ENCODE measurements around the gene ZNF511.

The ZNF511 gene

GRCh38 chr10:133313192-133313591 is 4.5 kb downstream of the ZNF511 start:
- DNase-seq: no peak
- H4K12ac ChIP-seq (ENCODE audit: low read depth, low read length): no peak overlapping the region
- H3K4ac ChIP-seq (ENCODE audit: low read depth, low read length): no peak overlapping the region
- peaks cover 7% of the 10 kb centered on the region for H3K79me1 ChIP-seq (ENCODE audit: low read length)
- H3K9ac ChIP-seq (ENCODE audit: low read length): no peak overlapping the region
- no peak overlapping the region for H2AK5ac ChIP-seq (ENCODE audit: low read length)
- H3K4me2 ChIP-seq (ENCODE audit: low read length): no peak overlapping the region
- peaks cover 16 to 19% of the 10 kb centered on the region in 2 experiments for H3K36me3 ChIP-seq (ENCODE audit: control insufficient read depth in 1 of 2, insufficient read depth in 2 of 2, low read length in 2 of 2)
- H3K9me3 ChIP-seq (ENCODE audit: insufficient read depth, low read depth, low read length): peaks cover 5% of the 10 kb centered on the region
- peaks cover 2 to 3% of the 10 kb centered on the region in 2 experiments for H3K4me1 ChIP-seq (ENCODE audit: control insufficient read depth in 1 of 2, insufficient read depth in 2 of 2, low read length in 2 of 2)
- no peak overlapping the region for H4K8ac ChIP-seq (ENCODE audit: low read depth, low read length)
- peaks cover 5% of the 10 kb centered on the region for H3K79me2 ChIP-seq (ENCODE audit: control insufficient read depth, insufficient read depth, low read length, poor library complexity)
- H2AFZ ChIP-seq (ENCODE audit: insufficient read depth, low read length, poor library complexity): no peak overlapping the region
- no peak overlapping the region for H2BK120ac ChIP-seq (ENCODE audit: insufficient read depth, low read length, poor library complexity)
- no peak overlapping the region for H2BK5ac ChIP-seq (ENCODE audit: low read depth, low read length, poor library complexity)
- no CpG with 5 or more reads among the region's 4 CpGs for WGBS (ENCODE audit: extremely low coverage, insufficient coverage, insufficient read length)
- no peak overlapping the region for H3K18ac ChIP-seq (ENCODE audit: low read length)
- no peak overlapping the region for H4K91ac ChIP-seq (ENCODE audit: low read depth, low read length)
- no peak overlapping the region for H2BK12ac ChIP-seq (ENCODE audit: low read length)
- H3K4me3 ChIP-seq (ENCODE audit: low read depth, low read length): no peak overlapping the region
- no peak overlapping the region for H3K23ac ChIP-seq (ENCODE audit: low read length)
- H3K27me3 ChIP-seq (ENCODE audit: insufficient read depth, low read length): no peaks in the 10 kb centered on the region
- no peak overlapping the region for H3K27ac ChIP-seq (ENCODE audit: low read depth, low read length)
- H3K14ac ChIP-seq (ENCODE audit: low read length): no peak overlapping the region

GRCh38 chr10:133314911-133315310 is 6.2 kb downstream of the ZNF511 start:
- Histone ChIP-seq H2AFZ (ENCODE audit: insufficient read depth, low read length, poor library complexity) (no peak overlapping the region), H3K9me3 (ENCODE audit: insufficient read depth, low read depth, low read length) (peaks cover 8% of the 10 kb centered on the region), H3K9ac (ENCODE audit: low read length) (no peak overlapping the region), H3K4me3 (ENCODE audit: low read depth, low read length) (no peak overlapping the region), H3K27me3 (ENCODE audit: insufficient read depth, low read length) (no peaks in the 10 kb centered on the region), H2AK5ac (ENCODE audit: low read length) (no peak overlapping the region), H2BK12ac (ENCODE audit: low read length) (no peak overlapping the region), H3K4me1 (ENCODE audit: control insufficient read depth in 1 of 2, insufficient read depth in 2 of 2, low read length in 2 of 2) (peaks cover 2 to 4% of the 10 kb centered on the region in 2 experiments), H4K8ac (ENCODE audit: low read depth, low read length) (no peak overlapping the region), H3K79me2 (ENCODE audit: control insufficient read depth, insufficient read depth, low read length, poor library complexity) (no peaks in the 10 kb centered on the region), H3K79me1 (ENCODE audit: low read length) (no peaks in the 10 kb centered on the region), H4K12ac (ENCODE audit: low read depth, low read length) (no peak overlapping the region), H4K91ac (ENCODE audit: low read depth, low read length) (no peak overlapping the region), H3K14ac (ENCODE audit: low read length) (no peak overlapping the region), H3K18ac (ENCODE audit: low read length) (no peak overlapping the region), H3K36me3 (ENCODE audit: control insufficient read depth in 1 of 2, insufficient read depth in 2 of 2, low read length in 2 of 2) (peaks cover 13 to 19% of the 10 kb centered on the region in 2 experiments), H3K23ac (ENCODE audit: low read length) (no peak overlapping the region), H3K4ac (ENCODE audit: low read depth, low read length) (no peak overlapping the region), H2BK5ac (ENCODE audit: low read depth, low read length, poor library complexity) (no peak overlapping the region), H3K4me2 (ENCODE audit: low read length) (no peak overlapping the region), H3K27ac (ENCODE audit: low read depth, low read length) (no peak overlapping the region), H2BK120ac (ENCODE audit: insufficient read depth, low read length, poor library complexity) (no peak overlapping the region)
- no peak for DNase-seq
- WGBS (ENCODE audit: extremely low coverage, insufficient coverage, insufficient read length): no CpG with 5 or more reads among the region's 12 CpGs

- Histone ChIP-seq H2AFZ (ENCODE audit: insufficient read depth, low read length, poor library complexity) (no peak overlapping the region), H2BK12ac (ENCODE audit: low read length) (no peak overlapping the region), H3K27me3 (ENCODE audit: insufficient read depth, low read length) (no peaks in the 10 kb centered on the region), H3K36me3 (ENCODE audit: control insufficient read depth in 1 of 2, insufficient read depth in 2 of 2, low read length in 2 of 2) (peaks cover 5 to 11% of the 10 kb centered on the region in 2 experiments), H3K14ac (ENCODE audit: low read length) (no peak overlapping the region), H4K12ac (ENCODE audit: low read depth, low read length) (no peak overlapping the region), H3K23ac (ENCODE audit: low read length) (no peak overlapping the region), H3K4me2 (ENCODE audit: low read length) (no peak overlapping the region), H3K79me2 (ENCODE audit: control insufficient read depth, insufficient read depth, low read length, poor library complexity) (no peaks in the 10 kb centered on the region), H3K79me1 (ENCODE audit: low read length) (no peaks in the 10 kb centered on the region), H3K4me1 (ENCODE audit: control insufficient read depth in 1 of 2, insufficient read depth in 2 of 2, low read length in 2 of 2) (peaks cover 2 to 4% of the 10 kb centered on the region in 2 experiments), H3K4ac (ENCODE audit: low read depth, low read length) (no peak overlapping the region), H3K9ac (ENCODE audit: low read length) (no peak overlapping the region), H4K91ac (ENCODE audit: low read depth, low read length) (no peak overlapping the region), H2BK5ac (ENCODE audit: low read depth, low read length, poor library complexity) (no peak overlapping the region), H3K4me3 (ENCODE audit: low read depth, low read length) (no peak overlapping the region), H4K8ac (ENCODE audit: low read depth, low read length) (no peak overlapping the region), H2BK120ac (ENCODE audit: insufficient read depth, low read length, poor library complexity) (no peak overlapping the region), H3K18ac (ENCODE audit: low read length) (no peak overlapping the region), H2AK5ac (ENCODE audit: low read length) (no peak overlapping the region), H3K27ac (ENCODE audit: low read depth, low read length) (no peak overlapping the region), H3K9me3 (ENCODE audit: insufficient read depth, low read depth, low read length) (peaks cover 6% of the 10 kb centered on the region)
- no CpG with 5 or more reads among the region's 5 CpGs for WGBS (ENCODE audit: extremely low coverage, insufficient coverage, insufficient read length)
- no peak for DNase-seq
Observed at GRCh38 chr10:133315847-133316246, 7.1 kb downstream of the ZNF511 start.

- WGBS (ENCODE audit: extremely low coverage, insufficient coverage, insufficient read length): no CpG with 5 or more reads among the region's 9 CpGs
- no peak overlapping the region for H4K91ac ChIP-seq (ENCODE audit: low read depth, low read length)
- H3K79me2 ChIP-seq (ENCODE audit: control insufficient read depth, insufficient read depth, low read length, poor library complexity): no peaks in the 10 kb centered on the region
- H2BK12ac ChIP-seq (ENCODE audit: low read length): no peak overlapping the region
- no peak for DNase-seq
- H3K14ac ChIP-seq (ENCODE audit: low read length): no peak overlapping the region
- H3K36me3 ChIP-seq (ENCODE audit: control insufficient read depth in 1 of 2, insufficient read depth in 2 of 2, low read length in 2 of 2): peaks cover 5 to 11% of the 10 kb centered on the region in 2 experiments
- no peak overlapping the region for H4K12ac ChIP-seq (ENCODE audit: low read depth, low read length)
- H2BK5ac ChIP-seq (ENCODE audit: low read depth, low read length, poor library complexity): no peak overlapping the region
- no peak overlapping the region for H3K9ac ChIP-seq (ENCODE audit: low read length)
- H3K27me3 ChIP-seq (ENCODE audit: insufficient read depth, low read length): no peaks in the 10 kb centered on the region
- H3K4me3 ChIP-seq (ENCODE audit: low read depth, low read length): no peak overlapping the region
- H3K27ac ChIP-seq (ENCODE audit: low read depth, low read length): no peak overlapping the region
- no peak overlapping the region for H2AK5ac ChIP-seq (ENCODE audit: low read length)
- H2AFZ ChIP-seq (ENCODE audit: insufficient read depth, low read length, poor library complexity): no peak overlapping the region
- H3K4ac ChIP-seq (ENCODE audit: low read depth, low read length): no peak overlapping the region
- H3K9me3 ChIP-seq (ENCODE audit: insufficient read depth, low read depth, low read length): peaks cover 7% of the 10 kb centered on the region
- H3K23ac ChIP-seq (ENCODE audit: low read length): no peak overlapping the region
- no peak overlapping the region for H3K18ac ChIP-seq (ENCODE audit: low read length)
- peaks cover 2 to 4% of the 10 kb centered on the region in 2 experiments for H3K4me1 ChIP-seq (ENCODE audit: control insufficient read depth in 1 of 2, insufficient read depth in 2 of 2, low read length in 2 of 2)
- H3K79me1 ChIP-seq (ENCODE audit: low read length): no peaks in the 10 kb centered on the region
- H4K8ac ChIP-seq (ENCODE audit: low read depth, low read length): no peak overlapping the region
- no peak overlapping the region for H3K4me2 ChIP-seq (ENCODE audit: low read length)
- H2BK120ac ChIP-seq (ENCODE audit: insufficient read depth, low read length, poor library complexity): no peak overlapping the region
Observed at GRCh38 chr10:133316266-133316665, 7.6 kb downstream of the ZNF511 start.

Measured in trophoblast cell (in vitro differentiated cells and primary cell).